HPDE6-E6E7 (cell line): Measurements from ENCODE around the gene FAM167B.

Experiments used
- DNase-seq: peaks from one replicate; pipeline ENCODE4 v3.0.0; 2011; ENCODE audit warnings: missing footprints; ENCODE audit errors: extremely low spot score

The FAM167B gene

GRCh38 chr1:32246888-32247273 is at the start of gene FAM167B:
FAM167B (plus strand) TSS chr1:32247222; CDS start chr1:32247422, 200 bp downstream.
- DNase-seq: no peak

DNA sequence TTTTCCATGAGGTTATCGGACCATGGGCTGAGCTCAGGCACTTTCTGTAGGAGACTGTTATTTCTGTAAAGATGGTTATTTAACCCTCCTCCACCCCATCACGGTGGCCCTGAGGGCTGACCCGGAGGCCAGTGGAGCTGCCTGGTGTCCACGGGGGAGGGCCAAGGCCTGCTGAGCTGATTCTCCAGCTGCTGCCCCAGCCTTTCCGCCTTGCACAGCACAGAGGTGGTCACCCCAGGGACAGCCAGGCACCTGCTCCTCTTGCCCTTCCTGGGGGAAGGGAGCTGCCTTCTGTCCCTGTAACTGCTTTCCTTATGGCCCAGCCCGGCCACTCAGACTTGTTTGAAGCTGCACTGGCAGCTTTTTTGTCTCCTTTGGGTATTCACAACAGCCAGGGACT is 49.2 kb upstream of the FAM167B start:
- no peak for DNase-seq

- no peak for DNase-seq
Measured at GRCh38 chr1:32198237-32199042, 48.6 kb upstream of the FAM167B start.

DNA sequence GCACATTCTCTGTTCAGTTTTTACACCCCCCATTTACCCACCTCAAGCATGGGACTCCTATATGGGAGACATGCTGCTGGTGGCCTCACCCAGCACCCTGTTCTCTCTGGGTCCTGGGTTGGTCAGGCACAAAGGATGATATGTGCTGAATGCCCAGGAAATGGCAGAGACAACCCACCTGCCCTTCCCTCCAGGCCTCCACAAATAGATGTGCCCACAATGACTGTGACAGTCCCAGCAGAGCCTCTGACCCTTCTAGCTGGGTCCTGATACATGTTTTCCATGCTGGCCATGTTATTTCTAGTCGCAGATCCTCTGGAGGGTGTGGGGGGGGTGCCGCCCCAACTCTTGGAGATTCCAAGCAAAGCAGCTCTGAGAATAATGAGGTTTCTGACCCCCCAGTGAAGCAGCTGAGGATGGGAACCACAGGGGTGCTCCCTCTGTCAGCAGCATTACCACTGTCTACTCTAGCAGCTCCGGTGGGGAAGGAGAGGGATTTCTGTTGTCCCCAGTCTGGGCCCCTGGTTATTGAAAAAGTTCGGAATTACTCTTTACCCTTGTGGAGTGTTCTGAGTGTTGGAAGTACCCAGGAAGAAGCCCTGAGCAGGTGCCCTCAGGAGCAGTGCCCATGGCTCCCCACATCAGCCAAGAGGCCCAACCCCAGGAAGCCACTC is 47.8 kb upstream of the FAM167B start:
- DNase-seq: no peak

DNA sequence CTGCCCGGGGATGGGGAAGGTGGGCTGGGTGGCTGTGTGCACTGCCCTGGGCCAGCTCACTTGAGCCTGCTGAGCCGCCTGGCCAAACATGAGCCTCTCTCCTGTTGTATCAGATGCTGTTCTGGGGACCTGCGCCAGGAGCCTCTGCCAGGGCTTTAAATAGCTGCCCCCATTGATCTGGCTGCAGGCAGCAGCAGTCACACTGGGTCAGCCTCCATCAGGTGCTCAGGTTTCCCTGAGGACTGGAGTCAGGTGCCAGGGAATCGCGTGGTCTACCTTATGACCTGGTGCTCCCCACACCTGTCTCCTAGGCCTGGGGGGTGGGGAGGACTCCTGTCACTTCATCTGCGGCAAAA is 47.3 kb upstream of the FAM167B start:
- no peak for DNase-seq

DNA sequence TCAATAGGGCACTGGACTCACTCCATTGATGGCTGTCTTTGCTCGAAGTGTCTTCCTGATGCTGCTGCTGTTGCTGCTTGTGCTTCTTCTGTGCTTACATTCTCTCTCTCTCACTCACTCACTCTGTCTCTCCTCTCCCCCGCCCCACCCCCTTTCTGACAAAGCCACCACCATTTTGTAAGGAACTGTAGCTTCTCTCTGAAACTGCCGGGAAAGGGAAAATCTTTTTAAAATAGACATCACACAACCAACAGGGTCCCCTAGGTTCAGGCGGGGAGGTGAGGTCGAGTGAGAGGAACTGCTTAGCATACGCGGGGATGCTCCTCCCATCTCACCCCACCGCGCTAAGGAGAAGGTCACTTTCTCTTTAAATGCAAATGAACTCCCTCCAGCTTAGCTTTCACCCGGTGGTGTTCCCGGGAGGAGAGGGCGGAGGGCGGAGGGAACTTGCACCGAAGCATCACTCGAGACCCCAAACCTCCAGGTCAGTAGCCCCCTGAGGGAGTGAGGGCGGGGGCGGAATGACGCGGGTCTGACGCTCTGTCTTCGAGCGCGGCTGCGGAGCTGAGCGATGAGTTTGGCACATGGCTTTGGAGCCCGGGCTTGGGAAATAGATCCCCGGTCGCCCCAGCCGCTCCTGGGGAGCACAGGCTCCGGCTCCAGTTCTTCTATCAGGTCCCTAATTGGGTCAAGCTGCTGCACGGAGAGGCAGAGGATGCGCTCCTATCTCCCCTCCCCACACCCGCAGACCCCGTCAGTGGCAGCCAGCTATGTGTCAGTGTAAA is 46.6 kb upstream of the FAM167B start, which contains the start of gene CCDC28B:
TSS of gene CCDC28B (plus strand) at position 370 of the 785 bp plus-strand sequence. CDS start 1,341 bp downstream, outside the sequence.
- peak; percentile 58 for DNase-seq

GRCh38 chr1:32201011-32201855 is 45.8 kb upstream of the FAM167B start:
- peak; percentile 37 for DNase-seq

GRCh38 chr1:32204943-32205361 is 42.1 kb upstream of the FAM167B start:
- no peak for DNase-seq

DNA sequence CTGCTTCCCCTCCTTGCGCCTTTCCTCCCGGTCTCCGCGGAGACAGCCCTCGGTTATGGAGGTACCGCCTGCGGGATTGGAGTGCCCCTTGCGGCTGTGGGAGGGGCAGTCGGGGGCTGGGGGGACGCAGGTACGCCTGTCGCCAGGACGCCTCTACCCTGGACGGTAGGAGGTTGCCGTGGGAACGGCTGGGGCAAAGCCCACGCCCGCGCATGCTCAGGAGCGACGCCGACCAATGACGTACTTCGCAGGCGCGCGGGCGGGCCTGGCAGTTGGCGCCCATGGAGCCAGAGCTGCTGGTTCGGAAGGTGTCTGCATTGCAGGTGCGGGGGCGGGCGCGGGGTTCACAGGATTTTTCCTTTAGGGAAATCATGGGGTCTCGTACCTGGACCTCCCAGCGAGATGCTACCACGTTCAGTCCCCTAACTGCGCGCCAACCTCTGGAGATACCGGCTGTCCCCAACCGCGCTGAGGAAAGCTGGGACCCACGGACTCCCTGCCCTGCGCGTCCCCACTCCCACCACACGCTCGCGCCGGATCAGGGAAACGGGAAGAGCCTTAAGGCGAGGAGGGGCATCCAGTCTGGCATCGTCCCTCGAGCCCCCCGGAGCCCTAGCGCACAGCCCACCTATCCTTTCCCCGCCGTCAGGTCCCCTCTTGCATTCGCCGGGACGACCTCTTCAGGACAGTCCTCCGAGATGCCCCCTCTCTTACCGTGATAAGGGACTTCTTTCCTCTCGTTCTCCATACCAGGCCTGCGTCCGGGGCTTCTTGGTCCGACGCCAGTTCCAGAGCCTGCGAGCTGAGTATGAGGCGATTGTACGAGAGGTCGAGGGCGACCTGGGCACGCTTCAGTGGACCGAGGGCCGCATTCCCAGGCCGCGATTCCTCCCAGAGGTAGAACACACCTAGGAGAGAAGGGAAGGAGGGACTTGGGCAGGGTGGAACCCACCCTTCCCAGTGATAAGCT is 41.3 kb upstream of the FAM167B start, which contains the start of gene IQCC:
TSS of gene IQCC (plus strand) at position 271 of the 970 bp plus-strand sequence. CDS start at position 282, 11 bp downstream.
- DNase-seq: peak; percentile 85

DNA sequence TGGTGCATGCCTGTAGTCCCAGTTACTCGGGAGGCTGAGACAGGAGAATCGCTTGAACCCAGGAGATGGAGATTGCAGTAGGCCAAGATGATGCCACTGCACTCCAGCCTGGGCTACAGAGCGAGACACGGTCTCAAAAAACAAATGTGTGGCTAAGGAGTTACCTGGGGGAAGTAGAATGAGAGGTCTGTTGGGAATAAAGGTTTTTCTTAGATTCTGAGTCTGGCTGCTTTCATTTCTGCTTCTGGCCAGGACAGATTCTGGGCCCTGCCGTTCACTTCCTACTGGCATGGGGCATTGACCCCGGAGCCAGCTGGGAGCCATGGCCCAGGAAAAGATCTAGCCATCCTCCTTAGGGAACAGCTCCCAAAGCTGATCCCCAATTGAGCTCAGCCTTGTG is 38.6 kb upstream of the FAM167B start:
- no peak for DNase-seq

GRCh38 chr1:32208891-32209328 is 38.1 kb upstream of the FAM167B start, which contains the start of gene DCDC2B:
DCDC2B (plus strand) TSS chr1:32209089; CDS start chr1:32209094, 5 bp downstream.
- peak; percentile 50 for DNase-seq

DNA sequence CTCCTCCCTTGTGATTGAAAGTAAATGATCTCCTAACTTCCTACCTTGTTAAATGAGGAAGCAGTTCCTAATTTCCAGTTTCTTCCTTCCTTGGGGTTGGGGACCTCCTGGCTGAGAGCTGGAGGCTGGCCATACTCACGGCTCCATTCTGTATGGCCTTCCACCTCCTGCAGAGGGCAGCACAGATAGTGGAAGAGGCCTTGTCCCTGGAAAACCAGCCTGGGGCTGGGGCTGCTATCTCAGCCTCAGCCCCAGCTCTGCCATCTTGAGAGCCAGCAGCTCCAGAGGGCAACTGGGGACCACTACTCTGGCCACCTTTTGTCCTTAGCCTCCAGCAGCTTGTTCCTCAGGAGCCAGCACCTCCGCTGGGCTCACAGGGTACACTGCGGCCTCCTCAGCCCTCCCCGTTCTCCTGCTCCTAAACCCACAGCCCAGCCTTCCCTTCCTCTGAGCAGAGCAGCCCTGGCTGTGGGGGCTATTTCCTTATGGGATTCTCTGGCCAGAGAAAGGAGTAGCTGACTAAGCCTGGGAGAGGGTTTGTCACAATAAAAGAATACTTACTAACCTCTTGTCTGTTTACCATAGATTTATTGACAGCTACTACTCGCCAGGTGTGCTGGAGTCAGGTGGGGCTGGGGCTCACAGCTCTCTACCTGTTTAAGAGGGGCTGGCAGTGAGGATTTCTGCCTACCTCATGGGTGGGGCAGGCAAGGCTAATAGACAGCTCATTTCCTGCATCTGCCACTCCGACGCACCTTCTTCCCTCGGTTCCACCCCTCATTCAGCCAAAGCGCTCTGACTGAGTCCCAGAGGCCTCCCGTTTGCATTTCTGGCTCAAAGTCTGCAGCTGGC is 31.2 kb upstream of the FAM167B start:
- peak; percentile 81 for DNase-seq

DNA sequence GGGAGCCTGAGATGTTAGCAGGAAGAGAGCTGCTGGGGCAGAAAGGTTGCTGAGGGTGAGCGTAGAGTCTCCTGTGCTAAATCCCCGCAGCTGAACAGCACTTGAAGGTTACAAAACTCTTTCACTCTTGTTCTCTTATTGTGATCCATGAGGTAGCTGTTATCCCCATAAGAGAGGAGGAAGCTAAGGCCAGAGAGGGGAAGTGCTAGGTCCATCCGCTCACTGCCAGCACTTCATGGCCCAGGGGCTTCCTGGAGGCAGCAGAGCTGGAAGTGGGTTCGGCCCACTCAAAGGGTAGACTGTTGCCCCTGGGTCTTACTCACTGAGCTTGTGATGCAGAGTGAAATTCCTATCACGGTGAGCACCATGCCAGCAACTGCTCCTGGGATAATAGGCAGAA is 30.5 kb upstream of the FAM167B start:
- no peak for DNase-seq

GRCh38 chr1:32219022-32219421 is 28.0 kb upstream of the FAM167B start:
- no peak for DNase-seq

DNA sequence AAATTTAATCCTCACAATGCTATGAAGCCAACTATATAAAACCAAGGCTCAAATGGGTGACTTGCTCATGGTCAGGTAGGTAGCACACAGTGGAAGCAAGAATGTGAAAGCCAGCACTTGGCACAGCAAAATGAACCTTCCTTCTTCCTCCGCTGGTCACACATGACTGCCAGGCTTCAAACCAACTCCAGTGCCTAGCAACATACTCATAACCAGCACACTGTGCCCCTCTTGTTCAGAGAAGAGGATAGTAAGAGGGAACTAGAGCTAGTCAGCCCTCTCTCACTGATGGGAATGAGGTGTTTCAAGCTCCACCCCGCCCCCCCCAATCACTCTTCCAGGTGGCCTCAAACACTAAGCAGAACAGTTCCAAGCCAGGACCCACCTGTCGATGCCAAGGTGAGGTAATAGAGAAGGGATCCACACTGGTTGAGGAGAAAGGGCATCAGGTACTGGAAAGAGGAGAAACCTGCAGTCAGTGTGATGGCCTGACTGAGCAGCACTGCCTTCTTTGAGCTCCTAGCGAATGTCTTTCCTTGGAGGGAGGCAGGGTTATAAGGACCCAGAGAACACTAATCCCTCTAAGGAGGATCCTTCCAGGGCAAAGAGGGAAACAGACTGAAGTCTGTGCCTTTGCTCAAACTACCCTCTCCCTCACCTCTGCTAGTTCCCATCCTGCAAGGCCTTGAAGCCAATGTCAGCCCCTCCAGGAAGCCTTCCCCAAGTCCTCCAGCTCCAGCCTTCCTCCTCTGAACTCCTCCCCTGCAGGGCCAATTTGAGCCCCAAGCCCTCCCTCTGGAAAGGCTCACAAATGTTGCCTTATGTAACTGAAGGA is 26.1 kb upstream of the FAM167B start:
- DNase-seq: no peak

GRCh38 chr1:32221581-32221979 is 25.4 kb upstream of the FAM167B start:
- no peak for DNase-seq

- DNase-seq: peak; percentile 87
Measured at GRCh38 chr1:32221980-32222755, 24.9 kb upstream of the FAM167B start, which contains the start of the genes EIF3I and TMEM234. EIF3I (plus strand) TSS chr1:32222407; CDS start chr1:32222442, 35 bp downstream. TMEM234 (minus strand) TSS chr1:32222353; CDS start chr1:32222322, 31 bp downstream.
